Ascending aorta (tissue), 2 donors: ENCODE data around the gene LMX1B. TPM values are rescaled to one million over a fixed set of nuclear protein-coding genes. Genes with fewer than 3 reads are reported as not detected.

Experiments used
- DNase-seq, 2 donors: peaks; one replicate each; pipeline ENCODE4 v3.0.0-alpha.2; 2019; ENCODE audit warnings: low spot score in 2 of 2
- H3K27ac ChIP-seq, 2 donors: fragments of 200-600 bp; sonication (generic); one replicate each; pipeline ENCODE4 v1.5.1; 2016 to 2017; ENCODE audit warnings: mild to moderate bottlenecking in 1 of 2
- H3K27me3 ChIP-seq: fragments of 200-600 bp; sonication (generic); one replicate; pipeline ENCODE4 v1.5.1; 2017
- H3K36me3 ChIP-seq, 2 donors: fragments of 200-600 bp; sonication (generic); one replicate each; pipeline ENCODE4 v1.5.1; 2016
- H3K4me1 ChIP-seq, 2 donors: fragments of 200-600 bp; sonication (generic); one replicate each; pipeline ENCODE4 v1.5.1; 2016 to 2017; ENCODE audit warnings: mild to moderate bottlenecking in 1 of 2
- H3K4me3 ChIP-seq, 2 donors: fragments of 200-600 bp; sonication (generic); one replicate each; pipeline ENCODE4 v1.5.1; 2016 to 2017; ENCODE audit warnings: mild to moderate bottlenecking in 1 of 2
- H3K9me3 ChIP-seq, 2 donors: fragments of 200-600 bp; sonication (generic); one replicate each; pipeline ENCODE4 v1.5.1; 2016
- CTCF ChIP-seq, 3 experiments: fragments of 200-600 bp in 2 of 3; fragments of 450-650 bp in 1 of 3; sonication (generic) in 2 of 3; IDR thresholded peaks; one replicate each; pipeline ENCODE4 v1.5.1; 2016 to 2019; ENCODE audit warnings: antibody characterized with exemption in 3 of 3, mild to moderate bottlenecking in 1 of 3, moderate library complexity in 1 of 3
- intact Hi-C: fragments of 100-400 bp; cut with DNase I; formaldehyde crosslinking; loops from one replicate; pipeline ENCODE4 v1.15.1; 2023
- total RNA-seq: library from RNA; depleted of rRNA; stranded (reverse); fragments of >200 nt; gene quantifications from one replicate; pipeline ENCODE4 v1.1.0, GENCODE V29; 2016

LMX1B gene
- total RNA-seq, 1 donor from 2014 or later: 1.9 TPM

GRCh38 chr9:126733005-126733404 lies 119.3 kb downstream of the LMX1B start:
- Histone ChIP-seq H3K9me3 (peaks cover 7 to 19% of the 10 kb centered on the region in 2 donors), H3K27ac (no peak overlapping the region), H3K36me3 (no peaks in the 10 kb centered on the region), H3K27me3 (no peaks in the 10 kb centered on the region), H3K4me3 (no peak overlapping the region), H3K4me1 (no peaks in the 10 kb centered on the region)
- intact Hi-C loops: no loop called here
- TF ChIP-seq CTCF (IDR thresholded peaks at IDR 0.05): no peak
- no peak for DNase-seq

GRCh38 chr9:126734877-126735276 lies 121.1 kb downstream of the LMX1B start:
- peaks cover 7 to 19% of the 10 kb centered on the region in 2 donors for H3K9me3 ChIP-seq
- no peak overlapping the region for H3K27ac ChIP-seq
- TF ChIP-seq CTCF (IDR thresholded peaks at IDR 0.05): no peak
- H3K4me1 ChIP-seq: no peaks in the 10 kb centered on the region
- intact Hi-C loops: no loop called here
- H3K4me3 ChIP-seq: no peak overlapping the region
- no peaks in the 10 kb centered on the region for H3K27me3 ChIP-seq
- DNase-seq: no peak
- H3K36me3 ChIP-seq: no peaks in the 10 kb centered on the region

- peaks cover 7 to 19% of the 10 kb centered on the region in 2 donors for H3K9me3 ChIP-seq
- TF ChIP-seq CTCF (IDR thresholded peaks at IDR 0.05): no peak
- no peaks in the 10 kb centered on the region for H3K36me3 ChIP-seq
- H3K27ac ChIP-seq: no peak overlapping the region
- no peak for DNase-seq
- H3K27me3 ChIP-seq: no peaks in the 10 kb centered on the region
- H3K4me3 ChIP-seq: no peak overlapping the region
- H3K4me1 ChIP-seq: no peaks in the 10 kb centered on the region
- intact Hi-C loops: no loop called here
Observed at GRCh38 chr9:126735482-126735881, 121.8 kb downstream of the LMX1B start.

GRCh38 chr9:126738553-126738952 lies 124.8 kb downstream of the LMX1B start:
- H3K27me3 ChIP-seq: no peaks in the 10 kb centered on the region
- DNase-seq: no peak
- H3K4me3 ChIP-seq: no peak overlapping the region
- peaks cover 7 to 19% of the 10 kb centered on the region in 2 donors for H3K9me3 ChIP-seq
- H3K4me1 ChIP-seq: no peaks in the 10 kb centered on the region
- H3K27ac ChIP-seq: no peak overlapping the region
- TF ChIP-seq CTCF (IDR thresholded peaks at IDR 0.05): no peak
- intact Hi-C loops: no loop called here
- no peaks in the 10 kb centered on the region for H3K36me3 ChIP-seq

- Histone ChIP-seq H3K4me1 (no peaks in the 10 kb centered on the region), H3K27ac (no peak overlapping the region), H3K27me3 (no peaks in the 10 kb centered on the region), H3K9me3 (no peaks in the 10 kb centered on the region), H3K4me3 (no peak overlapping the region), H3K36me3 (no peaks in the 10 kb centered on the region)
- no peak for TF ChIP-seq CTCF (IDR thresholded peaks at IDR 0.05)
- DNase-seq: no peak
- intact Hi-C loops: no loop called here
Observed at GRCh38 chr9:126743041-126743440, 129.3 kb downstream of the LMX1B start.
